ENCODE data around the gene WARS2.

The WARS2 gene

GRCh38 chr1:119015547-119015946 is 124.9 kb downstream of the WARS2 start:
- no peak for DNase-seq (ENCODE audit: low read depth)

GRCh38 chr1:119012383-119012782 is 128.1 kb downstream of the WARS2 start:
- no peak for DNase-seq (ENCODE audit: low read depth)

GRCh38 chr1:119011706-119012105 is 128.7 kb downstream of the WARS2 start:
- no peak for DNase-seq (ENCODE audit: low read depth)

DNA sequence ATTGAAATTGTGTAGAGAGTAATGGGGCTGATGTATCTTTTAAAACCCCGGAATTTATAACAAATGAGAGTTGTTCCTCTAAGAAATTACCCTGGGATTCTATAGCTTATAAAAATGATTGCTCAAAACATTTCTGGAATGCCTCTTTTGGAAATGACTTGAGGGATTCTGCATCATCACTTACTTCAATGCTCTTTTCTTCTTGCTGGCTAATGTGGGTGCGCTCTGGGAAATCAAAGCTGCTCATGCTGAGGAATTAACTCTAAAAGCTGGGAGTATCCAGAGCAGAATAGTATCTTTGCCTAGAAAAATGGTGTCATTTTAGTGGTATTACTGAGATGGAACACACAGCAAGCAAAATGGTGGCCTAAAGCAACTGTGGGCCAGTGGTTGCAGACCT is 129.3 kb downstream of the WARS2 start:
- no peak for DNase-seq (ENCODE audit: low read depth)

- DNase-seq (ENCODE audit: low read depth), result no peak
These were observed 130.3 kb downstream of the WARS2 start for GRCh38 chr1:119010201-119010600.

GRCh38 chr1:119009312-119009655 is 131.2 kb downstream of the WARS2 start:
- no peak for DNase-seq (ENCODE audit: low read depth)

DNA sequence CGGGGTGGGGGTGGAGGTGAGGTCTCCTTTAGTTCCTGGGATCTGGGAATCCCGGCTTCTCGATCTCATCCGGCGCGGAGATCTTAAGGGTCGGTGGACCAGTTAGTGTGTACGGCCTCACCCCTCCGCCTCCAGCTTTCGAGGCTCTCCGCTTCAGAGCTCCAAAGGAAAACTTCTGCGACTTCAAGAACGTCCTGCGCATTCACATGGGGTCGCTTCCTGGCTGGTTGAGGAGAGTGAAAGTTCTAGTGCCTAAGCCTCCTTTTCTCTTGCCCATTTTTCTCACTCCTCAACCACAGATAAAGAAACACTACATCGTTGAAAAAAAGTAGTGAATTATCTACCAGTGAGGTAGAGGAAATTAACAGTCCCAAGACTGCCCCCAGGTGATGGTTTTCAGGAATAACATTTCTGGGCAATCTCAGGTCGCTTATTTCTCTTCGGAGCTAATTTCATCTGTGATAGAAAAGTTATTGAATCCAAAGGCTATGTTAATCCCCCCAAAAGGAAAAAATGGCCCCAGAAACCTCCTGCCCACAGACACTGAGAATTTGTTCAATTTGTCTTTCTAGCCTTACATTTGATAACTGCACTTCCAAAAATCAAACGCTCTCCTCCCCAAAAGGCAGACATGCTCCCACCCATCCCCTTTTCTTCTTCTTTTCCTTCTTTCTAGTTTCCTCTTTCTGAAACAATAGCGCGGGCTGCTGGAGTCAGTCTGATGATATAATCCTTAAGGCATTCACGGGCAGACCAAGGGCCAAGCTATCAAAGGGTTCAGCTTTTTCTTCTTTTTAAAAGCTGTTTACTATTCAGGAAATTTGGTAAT is 131.8 kb downstream of the WARS2 start:
- peak; percentile 40 for DNase-seq (ENCODE audit: low read depth)

GRCh38 chr1:119007670-119008482 is 132.6 kb downstream of the WARS2 start:
- no peak for DNase-seq (ENCODE audit: low read depth)

DNA sequence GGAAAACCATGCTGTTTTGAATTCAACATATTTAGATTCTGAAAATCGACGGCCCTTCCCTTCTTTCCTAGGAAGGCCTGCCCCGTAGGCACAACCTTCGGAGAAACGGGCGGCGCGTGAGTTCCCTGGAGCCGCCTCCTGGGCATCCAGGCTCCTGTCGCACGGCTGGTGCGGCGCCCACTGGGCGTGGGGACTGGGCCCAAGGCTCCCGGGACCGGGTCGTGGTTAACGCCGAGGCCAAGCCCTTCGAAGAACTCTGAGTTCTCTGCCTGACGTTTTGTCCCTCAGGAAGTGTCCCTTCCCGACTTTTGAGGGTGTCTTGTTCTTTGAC is 133.1 kb downstream of the WARS2 start:
- no peak for DNase-seq (ENCODE audit: low read depth)

DNA sequence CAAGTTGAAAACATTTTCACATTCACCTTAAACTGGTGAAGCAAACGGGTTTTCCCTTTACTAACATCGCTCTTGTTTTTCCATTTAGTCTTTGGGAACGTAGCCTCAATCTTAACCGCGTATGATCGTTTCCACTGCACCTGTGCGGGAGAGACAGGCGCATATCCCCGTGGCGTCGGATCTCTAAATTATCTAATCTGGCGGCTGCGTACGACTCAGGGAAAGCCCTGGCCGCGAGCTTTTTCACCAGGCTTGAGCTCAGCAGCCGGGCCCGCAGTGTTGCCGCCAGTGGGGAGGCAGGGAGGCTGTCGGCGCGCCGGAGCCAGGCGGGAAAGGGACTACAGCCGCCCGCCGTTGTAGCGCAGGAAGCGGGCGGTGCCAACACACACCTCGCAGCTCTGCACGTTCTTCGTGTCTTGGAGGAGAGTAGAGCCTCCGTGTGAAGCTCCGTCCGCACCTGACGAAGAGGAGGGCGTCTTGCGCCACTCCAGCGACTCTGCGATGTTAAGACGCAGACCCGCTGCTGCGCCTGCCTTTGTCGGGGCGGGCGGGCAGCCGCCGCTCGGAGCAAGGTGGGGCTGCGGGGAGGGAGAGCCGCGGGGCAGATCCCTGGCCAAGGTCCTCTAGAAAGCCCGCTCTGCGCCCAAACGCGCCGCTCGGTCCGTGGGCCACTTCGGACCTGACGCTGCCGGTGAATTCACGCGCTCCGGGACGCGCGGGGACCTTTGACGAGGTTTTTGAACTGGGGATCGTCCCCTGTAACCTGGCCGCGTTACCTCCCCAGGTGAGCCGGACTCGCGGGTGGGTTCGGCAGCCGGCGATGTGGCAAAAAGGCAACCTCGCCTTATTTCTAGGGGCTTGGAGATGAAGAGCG is 133.8 kb downstream of the WARS2 start:
- DNase-seq (ENCODE audit: low read depth), result no peak

DNA sequence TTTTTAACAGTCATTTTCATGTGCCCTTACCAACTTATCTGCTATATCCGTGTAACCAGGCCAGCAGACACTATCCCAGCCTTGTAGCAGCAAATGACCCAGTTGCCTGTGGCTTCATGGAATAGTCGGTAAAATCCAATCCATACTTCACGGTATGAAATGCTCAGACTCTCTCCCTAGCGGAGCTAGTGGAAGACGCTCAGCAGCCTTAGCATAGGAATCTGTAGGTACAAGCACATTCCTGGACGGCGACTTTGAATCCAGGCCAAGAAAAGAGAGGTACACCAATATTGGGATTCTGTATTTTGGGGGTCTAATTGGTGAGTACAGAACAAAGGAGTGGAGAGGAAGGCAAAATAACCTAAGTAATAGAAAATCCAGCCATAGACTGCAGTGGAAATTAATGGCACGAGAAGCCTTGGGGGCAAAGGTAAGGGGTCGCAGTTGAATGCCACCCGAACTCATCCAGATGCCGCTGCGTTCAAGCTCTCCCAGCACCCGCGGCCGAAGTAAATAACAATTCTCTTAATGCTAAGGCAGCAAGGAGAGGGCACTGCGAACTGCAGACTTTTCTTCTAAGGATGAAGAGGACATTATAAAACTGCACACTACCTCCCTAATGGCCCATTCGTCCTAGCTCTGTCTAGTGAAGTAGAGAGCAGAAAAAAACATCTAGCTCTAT is 134.6 kb downstream of the WARS2 start:
- no peak for DNase-seq (ENCODE audit: low read depth)

GRCh38 chr1:119004781-119005180 is 135.7 kb downstream of the WARS2 start:
- no peak for DNase-seq (ENCODE audit: low read depth)

DNA sequence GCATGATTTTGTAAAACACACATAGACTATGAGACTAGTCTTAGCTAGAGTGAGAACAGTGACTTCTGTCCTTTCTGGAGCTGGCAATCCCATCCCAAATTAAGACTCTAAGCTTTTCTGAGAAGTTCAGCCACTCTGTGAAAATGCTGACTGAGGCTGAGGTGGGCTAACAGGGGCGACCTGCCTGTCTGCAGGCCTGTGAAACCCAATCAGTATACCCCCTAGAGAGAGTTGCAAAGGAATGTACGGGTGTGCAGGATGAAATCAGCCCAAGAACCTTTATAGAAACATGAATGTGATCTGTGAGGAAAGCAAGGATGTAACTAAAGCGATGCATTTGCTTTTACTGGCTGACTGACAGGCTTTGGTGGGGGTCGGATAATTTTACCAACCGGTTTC is 136.3 kb downstream of the WARS2 start:
- DNase-seq (ENCODE audit: low read depth), result no peak

GRCh38 chr1:119003413-119004128 is 136.9 kb downstream of the WARS2 start:
- DNase-seq (ENCODE audit: low read depth), result no peak

DNA sequence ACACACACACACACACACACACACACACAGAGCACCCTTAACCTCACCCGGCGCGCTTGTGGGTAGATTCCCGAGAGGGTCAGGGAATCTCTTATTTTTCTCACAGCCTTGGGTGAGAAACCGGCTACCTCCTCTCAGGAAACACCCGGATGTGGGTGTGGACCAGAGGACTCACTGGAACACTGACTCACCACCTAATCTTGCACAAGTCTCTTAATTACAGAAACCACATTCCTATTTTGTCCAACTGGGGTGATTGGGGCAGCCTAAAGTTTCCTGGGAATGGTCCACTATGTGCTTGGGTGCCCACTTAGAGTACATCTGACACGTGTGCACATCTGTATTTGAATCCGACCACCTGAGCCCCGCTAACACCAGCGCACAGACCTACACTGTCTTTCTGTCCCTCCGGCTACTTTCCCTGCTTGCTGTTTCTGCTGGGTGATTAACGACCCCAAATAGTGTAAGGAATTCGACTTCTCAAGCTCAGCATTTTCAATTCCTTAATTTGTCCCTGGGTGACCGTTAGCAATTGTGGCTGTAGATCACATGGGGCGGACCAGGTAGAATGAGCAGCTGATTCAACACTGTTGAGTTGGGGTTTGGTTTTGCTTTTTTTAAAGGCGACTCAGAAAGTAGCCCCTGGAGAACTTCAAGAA is 138.3 kb downstream of the WARS2 start:
- peak; percentile 64 for DNase-seq (ENCODE audit: low read depth)

- DNase-seq (ENCODE audit: low read depth), result no peak
These were observed 139.0 kb downstream of the WARS2 start for GRCh38 chr1:119001181-119002027.

DNA sequence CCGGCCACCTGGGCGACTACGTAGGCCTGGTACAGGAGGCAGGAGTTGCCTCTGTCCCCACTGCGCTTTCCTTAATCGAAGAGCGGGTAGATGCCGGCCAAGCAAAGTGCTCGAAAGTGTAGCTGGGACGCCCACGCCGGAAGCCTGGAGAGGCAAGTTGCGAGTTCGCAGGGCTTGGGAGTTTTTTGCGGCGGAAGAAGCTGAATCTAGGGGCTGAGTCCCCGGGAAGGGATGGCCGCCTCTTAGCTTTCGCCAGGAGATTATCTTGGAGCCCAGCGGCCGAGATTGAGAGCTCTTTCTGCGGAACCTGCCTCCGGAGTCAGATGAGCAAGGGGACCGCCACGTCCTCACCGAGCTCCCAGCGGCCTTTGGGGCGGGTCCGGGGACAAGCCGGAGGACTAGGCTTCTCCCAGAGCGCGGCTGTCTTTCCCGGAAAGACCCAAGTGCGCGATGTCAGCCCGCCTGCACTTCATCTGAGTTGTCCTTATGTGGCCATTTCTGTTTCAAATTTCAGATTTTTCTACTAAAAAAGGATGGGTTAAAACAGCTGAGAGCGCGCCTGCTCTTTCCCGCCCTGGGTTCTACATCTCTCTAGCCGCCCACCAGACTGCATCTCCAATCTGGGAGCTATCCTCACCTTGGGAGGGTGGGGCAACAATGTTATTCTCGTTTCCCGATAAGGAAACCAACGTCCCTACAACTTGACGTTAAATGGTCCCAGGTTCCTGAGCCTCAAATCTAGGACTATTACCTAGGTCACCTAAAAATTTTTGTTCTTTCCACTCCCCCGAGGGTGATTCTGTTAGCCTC is 139.9 kb downstream of the WARS2 start:
- no peak for DNase-seq (ENCODE audit: low read depth)

DNA sequence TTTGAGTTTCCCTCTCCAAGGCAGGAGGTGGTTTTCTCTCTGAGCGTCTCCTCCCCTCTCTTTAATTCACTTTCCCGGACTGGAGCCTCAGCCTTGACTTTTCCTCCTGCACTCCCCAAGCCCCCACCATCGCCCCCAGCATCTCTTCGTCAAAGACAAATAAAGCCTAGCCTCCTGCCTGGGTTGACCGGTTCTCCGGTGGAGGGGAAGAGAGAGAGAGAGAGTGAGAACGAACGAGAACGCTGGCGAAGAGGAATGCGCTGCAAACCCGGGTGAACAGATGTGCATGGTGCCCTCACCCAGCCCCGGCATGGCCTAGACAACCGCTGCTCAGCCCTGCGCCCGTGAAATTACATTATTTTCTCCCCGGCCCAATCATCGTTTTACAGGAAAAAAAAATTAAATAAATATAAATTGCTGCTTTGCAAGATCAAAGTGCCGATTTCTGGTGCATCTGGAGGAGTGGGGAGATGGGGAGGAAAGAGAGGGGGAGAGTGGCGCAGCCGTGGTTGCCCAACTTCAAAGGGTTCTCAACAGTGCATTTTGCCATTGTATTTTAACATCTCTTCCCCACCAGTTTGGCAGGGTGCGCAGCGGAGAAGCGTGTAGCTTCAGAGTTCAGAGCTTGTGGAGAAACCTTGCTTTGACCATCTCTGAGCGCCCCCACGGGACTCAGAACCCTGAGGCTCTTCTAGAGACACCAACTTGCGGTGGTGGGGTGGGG is 140.9 kb downstream of the WARS2 start:
- DNase-seq (ENCODE audit: low read depth), result no peak
